ENCODE data around the gene MPPED2.
"Not testable (repeated sequence)": the region's sequence is repeated elsewhere in the genome, so short reads cannot be mapped to it uniquely, and the experiment has no call there.

Gene MPPED2

GRCh38 chr11:30579415-30580175, 6.6 kb downstream of the MPPED2 start:
- DNase-seq (ENCODE audit: low spot score) = no peak

- DNase-seq (ENCODE audit: low spot score) = no peak
These were observed 7.7 kb downstream of the MPPED2 start for GRCh38 chr11:30578406-30578805.

GRCh38 chr11:30573951-30574350, 12.2 kb downstream of the MPPED2 start:
- no peak for DNase-seq (ENCODE audit: low spot score)

- DNase-seq (ENCODE audit: low spot score) = no peak
These were observed 17.2 kb downstream of the MPPED2 start for GRCh38 chr11:30568931-30569330.

- no peak for DNase-seq (ENCODE audit: low spot score)
These were observed 18.5 kb downstream of the MPPED2 start for GRCh38 chr11:30567644-30568043.

- DNase-seq (ENCODE audit: low spot score) = no peak
These were observed 19.0 kb downstream of the MPPED2 start for GRCh38 chr11:30567120-30567519.

GRCh38 chr11:30566482-30566881, 19.7 kb downstream of the MPPED2 start:
- no peak for DNase-seq (ENCODE audit: low spot score)

GRCh38 chr11:30565027-30565426, 21.1 kb downstream of the MPPED2 start:
- no peak for DNase-seq (ENCODE audit: low spot score)

GRCh38 chr11:30561691-30562415, 24.3 kb downstream of the MPPED2 start:
- DNase-seq (ENCODE audit: low spot score) = no peak

- no peak for DNase-seq (ENCODE audit: low spot score)
These were observed 25.7 kb downstream of the MPPED2 start for GRCh38 chr11:30560206-30561106.

GRCh38 chr11:30559004-30559403, 27.1 kb downstream of the MPPED2 start:
- no peak for DNase-seq (ENCODE audit: low spot score)

- not testable (repeated sequence) for DNase-seq (ENCODE audit: low spot score)
These were observed 31.6 kb downstream of the MPPED2 start for GRCh38 chr11:30554587-30554986.

- DNase-seq (ENCODE audit: low spot score) = no peak
These were observed 32.5 kb downstream of the MPPED2 start for GRCh38 chr11:30553521-30554110.

GRCh38 chr11:30552839-30553238, 33.3 kb downstream of the MPPED2 start:
- no peak for DNase-seq (ENCODE audit: low spot score)

GRCh38 chr11:30550022-30550542, 36.1 kb downstream of the MPPED2 start:
- DNase-seq (ENCODE audit: low spot score) = no peak

GRCh38 chr11:30549565-30549964, 36.6 kb downstream of the MPPED2 start:
- DNase-seq (ENCODE audit: low spot score) = no peak

- DNase-seq (ENCODE audit: low spot score) = no peak
These were observed 39.8 kb downstream of the MPPED2 start for GRCh38 chr11:30546334-30546733.

- DNase-seq (ENCODE audit: low spot score) = no peak
These were observed 40.6 kb downstream of the MPPED2 start for GRCh38 chr11:30545507-30545906.

GRCh38 chr11:30543066-30543465, 43.1 kb downstream of the MPPED2 start:
- DNase-seq (ENCODE audit: low spot score) = no peak

GRCh38 chr11:30540781-30541180, 45.4 kb downstream of the MPPED2 start:
- no peak for DNase-seq (ENCODE audit: low spot score)

- DNase-seq (ENCODE audit: low spot score) = no peak
These were observed 47.9 kb downstream of the MPPED2 start for GRCh38 chr11:30538251-30538650.

- DNase-seq (ENCODE audit: low spot score) = no peak
These were observed 50.3 kb downstream of the MPPED2 start for GRCh38 chr11:30535818-30536217.

All from NAMALWA (cell line).